ENCODE results near the gene MEGF10.
"Not testable (repeated sequence)": the region's sequence is repeated elsewhere in the genome, so short reads cannot be mapped to it uniquely, and the experiment has no call there.

MEGF10 gene

GRCh38 chr5:127290019-127290945, at the start of gene MEGF10:
Gene MEGF10 (plus strand): TSS chr5:127290796. CDS start chr5:127331309, 40,513 bp downstream.
- peak in 1 of 2 donors; percentile 3 for DNase-seq

- no peak for DNase-seq
Observed at GRCh38 chr5:127243011-127243410, 47.6 kb upstream of the MEGF10 start.

- no peak for DNase-seq
Observed at GRCh38 chr5:127254729-127255284, 35.8 kb upstream of the MEGF10 start.

GRCh38 chr5:127256886-127257597, 33.6 kb upstream of the MEGF10 start:
- DNase-seq = no peak

- DNase-seq = no peak
Observed at GRCh38 chr5:127260686-127261085, 29.9 kb upstream of the MEGF10 start.

GRCh38 chr5:127265473-127265872, 25.1 kb upstream of the MEGF10 start:
- not testable (repeated sequence) for DNase-seq

GRCh38 chr5:127268342-127268741, 22.3 kb upstream of the MEGF10 start:
- DNase-seq = not testable (repeated sequence)

GRCh38 chr5:127270713-127271112, 19.9 kb upstream of the MEGF10 start:
- DNase-seq = not testable (repeated sequence)

GRCh38 chr5:127275641-127276193, 14.9 kb upstream of the MEGF10 start:
- DNase-seq = no peak

- no peak for DNase-seq
Observed at GRCh38 chr5:127280491-127281220, 9.9 kb upstream of the MEGF10 start.

- DNase-seq = no peak
Observed at GRCh38 chr5:127281609-127282008, 9.0 kb upstream of the MEGF10 start.

- DNase-seq = no peak
Observed at GRCh38 chr5:127288676-127289075, 1.9 kb upstream of the MEGF10 start.

- DNase-seq = no peak
Observed at GRCh38 chr5:127290946-127291693, 524 bp downstream of the MEGF10 start.

- no peak for DNase-seq
Observed at GRCh38 chr5:127292030-127292735, 1.6 kb downstream of the MEGF10 start.

- no peak for DNase-seq
Observed at GRCh38 chr5:127293373-127293772, 2.8 kb downstream of the MEGF10 start.

- no peak for DNase-seq
Observed at GRCh38 chr5:127294829-127295228, 4.2 kb downstream of the MEGF10 start.

GRCh38 chr5:127295454-127295853, 4.9 kb downstream of the MEGF10 start:
- DNase-seq = no peak

- no peak for DNase-seq
Observed at GRCh38 chr5:127296321-127296720, 5.7 kb downstream of the MEGF10 start.

GRCh38 chr5:127296894-127297293, 6.3 kb downstream of the MEGF10 start:
- not testable (repeated sequence) for DNase-seq

- DNase-seq = no peak
Observed at GRCh38 chr5:127297348-127298035, 6.9 kb downstream of the MEGF10 start.

All from CD4-positive, alpha-beta T cell treated with Interleukin-4 for 1 hour (primary cell).